Activated CD8-positive, alpha-beta memory T cell treated with anti-CD3 and anti-CD28 coated beads, Interleukin-2, amount 10 ng/mL, durations not matched to agents 7 days and 5 days (primary cell): ENCODE measurements around the gene TPPP3. TPM values are rescaled to one million over a fixed set of nuclear protein-coding genes. Genes with fewer than 3 reads are reported as not detected.

Source experiments
- ATAC-seq: fragments of 150-1000 bp; cut with Tn5 transposase; one replicate; pipeline ENCODE4 v1.10.0; 2021; ENCODE audit warnings: moderate library complexity
- CTCF ChIA-PET: fragments of 350-600 bp; sonication (Branson Sonifier 250); formaldehyde crosslinking; loops from one replicate; lab custom pipeline; 2021; ENCODE audit warnings: antibody characterized with exemption; lab: Charles Lee
- DNase-seq: peaks from one replicate; pipeline ENCODE4 v3.0.0-alpha.2; 2020
- H3K27ac Mint-ChIP-seq: one replicate; pipeline ENCODE4 v1.8.0; 2021; ENCODE audit warnings: mild to moderate bottlenecking, mixed read lengths
- H3K27me3 Mint-ChIP-seq: one replicate; pipeline ENCODE4 v1.8.0; 2021; ENCODE audit warnings: mixed read lengths
- H3K36me3 Mint-ChIP-seq: one replicate; pipeline ENCODE4 v1.8.0; 2021; ENCODE audit warnings: mild to moderate bottlenecking, mixed read lengths
- H3K4me1 Mint-ChIP-seq: one replicate; pipeline ENCODE4 v1.8.0; 2021; ENCODE audit warnings: mixed read lengths
- H3K4me3 Mint-ChIP-seq: one replicate; pipeline ENCODE4 v1.8.0; 2021; ENCODE audit warnings: mild to moderate bottlenecking, moderate library complexity, mixed read lengths
- H3K9me3 Mint-ChIP-seq: one replicate; pipeline ENCODE4 v1.8.0; 2022; ENCODE audit warnings: low read depth, mixed read lengths
- total RNA-seq, 2 experiments: library from RNA; stranded (reverse); gene quantifications; one replicate each; pipeline ENCODE4 v1.2.3, GENCODE V29; 2021

TPPP3 gene
- not detected for total RNA-seq

DNA sequence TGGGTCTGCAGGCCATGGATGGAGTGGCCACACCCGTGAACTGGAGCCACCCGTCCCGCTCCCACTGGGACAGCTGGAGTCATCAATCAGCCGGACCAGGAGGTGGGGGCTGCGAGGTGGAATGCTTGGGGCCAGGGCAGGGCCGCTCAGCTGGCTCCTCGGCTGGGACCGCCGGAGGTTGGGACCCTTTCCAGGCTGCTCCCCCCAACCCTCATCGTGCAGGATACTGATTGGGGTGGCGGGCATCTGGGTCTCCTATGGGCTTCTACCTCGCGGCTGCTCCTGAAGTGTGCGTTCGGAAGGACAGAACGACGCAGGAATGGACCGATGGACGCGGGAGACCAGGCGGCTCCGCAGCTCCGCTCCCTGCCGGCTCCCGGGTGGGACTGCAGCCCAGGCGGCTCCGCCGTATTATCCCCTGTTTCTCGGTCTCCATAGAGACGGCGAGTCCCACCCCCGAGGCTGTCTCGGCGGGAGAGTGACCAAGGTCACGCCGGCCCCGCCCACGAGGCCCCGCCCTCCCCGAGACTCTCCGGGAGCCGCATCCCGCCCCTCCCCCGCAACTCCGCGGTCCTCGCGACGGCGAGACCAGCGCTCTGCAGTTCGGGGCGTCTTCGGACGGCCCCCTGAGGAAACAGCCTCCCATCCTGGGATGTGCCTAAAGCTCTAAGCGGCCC is at the start of gene TPPP3:
Gene TPPP3 (minus strand): TSS at position 388 of the 677 bp plus-strand sequence. CDS start 2,387 bp downstream, outside the sequence.
- CTCF ChIA-PET: interaction anchor here (0.9 to 1.8 kb wide), 8 partner anchors 9 to 133 kb away, joined by 3 to 5 read pairs (median 5); partner anchors contain the start of genes KCTD19, LRRC36 and ZDHHC1
- Mint-ChIP-seq H3K27ac (no peak within 1 kb of the TSS), H3K4me1 (peaks cover 7% of the 10 kb centered on the region), H3K9me3 (no peaks in the 10 kb centered on the region), H3K27me3 (peaks cover 39% of the 10 kb centered on the region), H3K36me3 (no peaks in the 10 kb centered on the region), H3K4me3 (no peak within 1 kb of the TSS)
- ATAC-seq: peak; percentile 66
- DNase-seq: peak; percentile 58

- Mint-ChIP-seq H3K27ac (no peak overlapping the region), H3K27me3 (no peaks in the 10 kb centered on the region), H3K9me3 (no peaks in the 10 kb centered on the region), H3K4me3 (no peak overlapping the region), H3K4me1 (peaks cover 5% of the 10 kb centered on the region), H3K36me3 (peaks cover 4% of the 10 kb centered on the region)
- DNase-seq: no peak
- CTCF ChIA-PET: interaction anchor here (1.1 to 15.6 kb wide), 3 partner anchors 16 to 61 kb away, joined by 3 to 139 read pairs (median 4); no protein-coding TSS in a partner anchor
- no peak for ATAC-seq
Observed at GRCh38 chr16:67442581-67443255, 49.4 kb upstream of the TPPP3 start.

DNA sequence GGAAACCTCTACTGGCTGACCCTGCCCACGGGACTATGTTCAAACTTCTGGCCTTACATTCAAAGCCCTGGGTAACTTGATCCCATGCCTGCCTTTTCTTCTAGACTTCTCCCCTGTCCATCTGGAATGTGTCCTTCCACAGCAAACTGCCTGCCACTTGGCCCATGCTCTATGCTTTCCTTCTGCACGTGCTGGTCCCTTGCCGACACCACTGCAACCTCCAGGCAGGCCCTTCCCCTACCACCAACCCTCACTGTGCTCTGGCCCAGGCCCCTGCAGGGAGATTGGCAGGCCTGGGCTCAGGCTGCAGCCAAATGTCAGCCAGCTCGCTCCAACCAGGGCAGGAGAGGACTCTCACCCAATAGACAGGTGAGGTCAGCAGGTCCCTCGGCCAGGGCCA is 48.6 kb upstream of the TPPP3 start:
- DNase-seq (no peak), ATAC-seq (no peak)
- Mint-ChIP-seq H3K4me1 (peaks cover 3% of the 10 kb centered on the region), H3K9me3 (no peaks in the 10 kb centered on the region), H3K27ac (no peak overlapping the region), H3K36me3 (peaks cover 4% of the 10 kb centered on the region), H3K4me3 (no peak overlapping the region), H3K27me3 (no peaks in the 10 kb centered on the region)
- CTCF ChIA-PET: interaction anchor here (0.7 to 15.6 kb wide), 6 partner anchors 9 to 488 kb away, joined by 3 to 139 read pairs (median 3); partner anchors contain the start of gene HSD11B2

- Mint-ChIP-seq H3K4me1 (peaks cover 3% of the 10 kb centered on the region), H3K36me3 (peaks cover 4% of the 10 kb centered on the region), H3K27me3 (no peaks in the 10 kb centered on the region), H3K4me3 (no peak overlapping the region), H3K9me3 (no peaks in the 10 kb centered on the region), H3K27ac (no peak overlapping the region)
- DNase-seq: no peak
- ATAC-seq: no peak
- CTCF ChIA-PET: interaction anchor here (0.9 to 15.6 kb wide), 4 partner anchors 10 to 24 kb away, joined by 3 to 139 read pairs (median 6); partner anchors contain the start of gene HSD11B2
Observed at GRCh38 chr16:67441271-67441753, 48.0 kb upstream of the TPPP3 start.

DNA sequence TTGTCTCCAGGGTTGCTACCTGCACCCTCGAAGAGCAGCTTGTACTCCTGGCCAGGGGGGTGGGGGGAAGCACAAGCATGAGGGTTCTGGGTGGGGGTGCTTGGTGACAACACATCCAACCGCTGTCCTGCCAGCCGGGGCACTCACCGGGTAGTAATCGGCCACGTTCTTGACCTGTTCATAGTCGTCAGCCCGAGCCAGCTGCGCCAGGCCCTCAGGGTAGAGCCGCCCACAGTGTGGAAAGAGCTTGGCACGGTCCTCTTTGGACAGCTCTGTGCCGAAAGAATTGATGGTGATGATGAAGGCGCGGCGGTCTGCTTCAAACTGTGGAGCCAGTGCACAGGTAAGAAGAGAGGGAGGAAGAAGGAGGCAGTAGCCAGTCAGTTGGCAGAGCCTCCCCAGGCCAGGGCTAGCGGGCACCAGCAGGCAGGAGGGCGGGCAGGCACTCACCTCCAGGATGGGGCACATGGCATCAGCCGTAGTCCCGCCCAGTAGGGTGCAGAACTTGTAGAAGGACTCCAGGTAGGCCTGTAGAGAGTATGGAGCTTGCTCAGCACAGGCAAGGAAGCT is 45.6 kb upstream of the TPPP3 start:
- DNase-seq (no peak), ATAC-seq (no peak)
- peaks cover 4% of the 10 kb centered on the region for H3K36me3 Mint-ChIP-seq
- peaks cover 3% of the 10 kb centered on the region for H3K4me1 Mint-ChIP-seq
- no peak overlapping the region for H3K27ac Mint-ChIP-seq
- no peaks in the 10 kb centered on the region for H3K9me3 Mint-ChIP-seq
- CTCF ChIA-PET: interaction anchor here (15.6 kb wide), 1 partner anchor 13 kb away, joined by 139 read pairs; no protein-coding TSS in a partner anchor
- H3K4me3 Mint-ChIP-seq: no peak overlapping the region
- H3K27me3 Mint-ChIP-seq: no peaks in the 10 kb centered on the region

DNA sequence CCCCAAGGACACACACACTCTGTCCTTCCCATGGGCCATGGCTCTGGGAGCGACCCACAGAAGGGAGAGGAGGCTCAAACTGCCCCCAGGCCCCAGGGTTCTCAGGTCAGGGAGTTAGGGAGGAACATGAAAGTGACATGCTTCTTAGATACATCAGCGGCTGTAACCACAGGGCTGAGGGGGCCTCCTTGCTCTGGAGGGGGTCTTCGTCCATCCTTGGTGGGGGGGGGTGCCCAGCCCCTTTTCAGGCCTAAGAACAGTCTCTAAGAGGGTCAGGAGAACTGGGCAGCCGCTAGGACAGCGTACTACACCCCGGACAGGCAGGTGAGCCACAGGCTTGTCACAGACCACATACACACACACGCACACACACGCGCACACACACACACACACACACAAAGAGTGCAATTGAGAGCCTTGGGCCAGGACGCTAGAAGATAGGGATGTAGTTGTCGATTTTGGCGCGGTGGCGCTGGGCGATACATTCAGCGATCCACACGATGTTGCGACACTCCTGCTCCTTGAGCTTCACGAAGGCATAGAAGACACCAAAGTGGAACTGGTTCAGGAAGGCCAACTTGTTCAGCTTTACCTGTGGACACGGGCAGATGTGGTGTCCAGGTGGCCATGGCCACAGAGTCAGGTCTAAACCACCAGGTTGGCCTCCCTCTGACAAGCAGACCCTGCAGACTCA is 44.9 kb upstream of the TPPP3 start:
- peaks cover 3% of the 10 kb centered on the region for H3K4me1 Mint-ChIP-seq
- CTCF ChIA-PET: no interaction called here
- H3K9me3 Mint-ChIP-seq: no peaks in the 10 kb centered on the region
- no peak overlapping the region for H3K27ac Mint-ChIP-seq
- no peaks in the 10 kb centered on the region for H3K27me3 Mint-ChIP-seq
- DNase-seq (no peak), ATAC-seq (no peak)
- H3K4me3 Mint-ChIP-seq: no peak overlapping the region
- H3K36me3 Mint-ChIP-seq: peaks cover 4% of the 10 kb centered on the region

DNA sequence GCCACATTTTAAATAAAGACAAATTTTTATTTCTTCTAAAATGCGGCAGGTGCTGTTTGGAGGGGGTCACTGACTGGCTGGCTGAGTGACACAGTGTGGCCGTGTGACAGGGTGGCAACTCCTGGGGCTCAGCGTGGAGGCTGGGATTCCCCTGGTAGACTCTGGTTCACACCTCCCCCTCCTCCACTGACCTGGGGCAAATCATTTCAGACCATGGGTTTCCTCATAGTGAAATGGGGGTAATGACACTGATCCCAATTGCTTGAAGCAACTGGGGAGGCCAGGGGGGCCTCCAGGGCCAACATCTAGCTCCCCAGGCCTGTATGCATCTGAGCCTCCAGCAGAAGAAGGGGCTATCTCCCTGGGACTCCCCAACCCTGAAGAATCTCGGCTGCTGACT is 44.2 kb upstream of the TPPP3 start:
- CTCF ChIA-PET: no interaction called here
- DNase-seq (no peak), ATAC-seq (no peak)
- Mint-ChIP-seq H3K36me3 (peaks cover 4% of the 10 kb centered on the region), H3K4me3 (no peak overlapping the region), H3K9me3 (no peaks in the 10 kb centered on the region), H3K27me3 (peaks cover 2% of the 10 kb centered on the region), H3K4me1 (peaks cover 3% of the 10 kb centered on the region), H3K27ac (no peak overlapping the region)

- Mint-ChIP-seq H3K27me3 (peaks cover 8% of the 10 kb centered on the region), H3K4me3 (no peak overlapping the region), H3K27ac (no peak overlapping the region), H3K9me3 (no peaks in the 10 kb centered on the region), H3K36me3 (peaks cover 4% of the 10 kb centered on the region), H3K4me1 (peaks cover 3% of the 10 kb centered on the region)
- ATAC-seq: no peak
- CTCF ChIA-PET: interaction anchor here (1.6 kb wide), 1 partner anchor 10 kb away, joined by 6 read pairs; no protein-coding TSS in a partner anchor
- DNase-seq: no peak
Observed at GRCh38 chr16:67436640-67437193, 43.4 kb upstream of the TPPP3 start.

DNA sequence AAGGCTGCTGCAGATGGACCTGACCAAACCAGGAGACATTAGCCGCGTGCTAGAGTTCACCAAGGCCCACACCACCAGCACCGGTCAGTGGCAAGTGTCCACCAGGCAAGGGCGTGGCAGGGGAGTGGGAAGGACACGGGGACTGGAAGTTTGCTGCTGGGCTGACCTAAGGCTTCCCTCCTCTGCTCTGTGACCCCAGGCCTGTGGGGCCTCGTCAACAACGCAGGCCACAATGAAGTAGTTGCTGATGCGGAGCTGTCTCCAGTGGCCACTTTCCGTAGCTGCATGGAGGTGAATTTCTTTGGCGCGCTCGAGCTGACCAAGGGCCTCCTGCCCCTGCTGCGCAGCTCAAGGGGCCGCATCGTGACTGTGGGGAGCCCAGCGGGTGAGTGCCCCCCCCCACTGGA is 42.5 kb upstream of the TPPP3 start:
- H3K27ac Mint-ChIP-seq: no peak overlapping the region
- peaks cover 4% of the 10 kb centered on the region for H3K36me3 Mint-ChIP-seq
- H3K9me3 Mint-ChIP-seq: no peaks in the 10 kb centered on the region
- H3K4me1 Mint-ChIP-seq: peaks cover 6% of the 10 kb centered on the region
- no peak overlapping the region for H3K4me3 Mint-ChIP-seq
- ATAC-seq (no peak), DNase-seq (no peak)
- CTCF ChIA-PET: interaction anchor here (1.1 to 1.6 kb wide), 3 partner anchors 11 to 175 kb away, joined by 3 to 6 read pairs (median 4); partner anchors contain the start of gene ZDHHC1
- H3K27me3 Mint-ChIP-seq: peaks cover 12% of the 10 kb centered on the region

GRCh38 chr16:67433131-67433719 is 39.9 kb upstream of the TPPP3 start:
- Mint-ChIP-seq H3K4me3 (no peak overlapping the region), H3K36me3 (no peaks in the 10 kb centered on the region), H3K27me3 (peaks cover 32% of the 10 kb centered on the region), H3K4me1 (peaks cover 10% of the 10 kb centered on the region), H3K9me3 (no peaks in the 10 kb centered on the region), H3K27ac (no peak overlapping the region)
- no peak for DNase-seq
- CTCF ChIA-PET: interaction anchor here (0.6 to 3.0 kb wide), 4 partner anchors 9 to 33 kb away, joined by 3 to 10 read pairs (median 4); no protein-coding TSS in a partner anchor
- ATAC-seq: no peak

GRCh38 chr16:67432506-67432890 is 39.2 kb upstream of the TPPP3 start:
- Mint-ChIP-seq H3K27ac (no peak overlapping the region), H3K4me1 (peaks cover 7% of the 10 kb centered on the region), H3K9me3 (no peaks in the 10 kb centered on the region), H3K4me3 (no peak overlapping the region), H3K36me3 (no peaks in the 10 kb centered on the region), H3K27me3 (peaks cover 37% of the 10 kb centered on the region)
- ATAC-seq (no peak), DNase-seq (no peak)
- CTCF ChIA-PET: interaction anchor here (0.6 to 3.0 kb wide), 3 partner anchors 10 to 15 kb away, joined by 3 to 10 read pairs (median 4); no protein-coding TSS in a partner anchor
